Nephron (organoid): ENCODE data around the gene GDPD4.

ENCODE experiments used
- H3K27ac Mint-ChIP-seq, 3 experiments: 2 replicates each; pipeline ENCODE4 v1.8.0; 2020; ENCODE audit warnings: mixed read lengths in 3 of 3, mild to moderate bottlenecking in 2 of 3, moderate library complexity in 1 of 3
- H3K27me3 Mint-ChIP-seq: 2 replicates; pipeline ENCODE4 v1.8.0; 2021; ENCODE audit warnings: low read depth, mild to moderate bottlenecking, moderate library complexity, mixed read lengths
- H3K36me3 Mint-ChIP-seq: 2 replicates; pipeline ENCODE4 v1.8.0; 2020; ENCODE audit warnings: low read depth, mixed read lengths
- H3K4me1 Mint-ChIP-seq: 2 replicates; pipeline ENCODE4 v1.8.0; 2020; ENCODE audit warnings: mixed read lengths
- H3K4me3 Mint-ChIP-seq, 3 experiments: 2 replicates each; pipeline ENCODE4 v1.8.0; 2020; ENCODE audit warnings: mild to moderate bottlenecking in 3 of 3, mixed read lengths in 3 of 3, moderate library complexity in 2 of 3
- H3K9me3 Mint-ChIP-seq: 2 replicates; pipeline ENCODE4 v1.8.0; 2020; ENCODE audit warnings: mixed read lengths
- TF ChIP-seq, protein P1 (sequence below), 3 experiments: fragments of 200-600 bp; sonication (generic); IDR thresholded peaks; one replicate each; pipeline ENCODE4 v1.5.0; 2021; ENCODE audit warnings: antibody characterized with exemption in 3 of 3; ENCODE audit not compliant: unreplicated experiment in 3 of 3

Gene GDPD4

DNA sequence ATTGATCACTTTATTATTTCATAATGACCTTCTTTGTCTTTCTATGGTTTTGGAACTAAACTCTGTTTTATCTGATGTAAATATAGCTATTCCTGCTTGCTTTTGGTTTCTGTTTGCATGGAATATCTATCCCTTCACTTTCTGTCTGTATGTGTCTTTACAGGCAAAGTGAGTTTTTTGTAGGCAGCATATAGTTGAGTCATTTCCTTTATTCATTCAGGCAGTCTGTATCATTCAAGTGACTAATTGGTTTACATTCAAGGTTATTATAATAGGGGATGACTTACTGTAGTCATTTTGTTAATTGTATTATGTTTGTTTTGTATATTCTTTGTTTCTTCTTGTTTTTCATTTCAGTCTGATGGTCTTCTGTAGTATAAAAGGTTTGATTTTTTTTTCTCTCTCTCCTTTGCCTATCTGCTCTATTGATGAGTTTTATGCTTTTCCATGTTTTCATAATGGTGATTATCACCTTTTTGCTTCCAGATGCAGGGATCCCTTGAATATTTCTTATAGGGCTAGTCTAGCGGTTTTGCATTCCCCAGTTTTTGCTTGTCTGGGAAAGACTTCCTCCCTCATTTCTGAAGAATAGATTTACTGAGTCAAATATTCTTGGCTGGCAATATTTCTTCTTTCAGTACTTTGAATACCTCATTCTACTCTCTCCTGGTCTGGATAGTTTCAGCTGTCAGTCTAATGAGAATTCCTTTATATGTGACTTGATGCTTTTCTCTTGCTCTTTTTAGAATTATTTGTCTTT, 50.4 kb downstream of the GDPD4 start:
- Mint-ChIP-seq H3K27me3 (no peaks in the 10 kb centered on the region), H3K4me1 (no peaks in the 10 kb centered on the region), H3K27ac (no peak overlapping the region)

DNA sequence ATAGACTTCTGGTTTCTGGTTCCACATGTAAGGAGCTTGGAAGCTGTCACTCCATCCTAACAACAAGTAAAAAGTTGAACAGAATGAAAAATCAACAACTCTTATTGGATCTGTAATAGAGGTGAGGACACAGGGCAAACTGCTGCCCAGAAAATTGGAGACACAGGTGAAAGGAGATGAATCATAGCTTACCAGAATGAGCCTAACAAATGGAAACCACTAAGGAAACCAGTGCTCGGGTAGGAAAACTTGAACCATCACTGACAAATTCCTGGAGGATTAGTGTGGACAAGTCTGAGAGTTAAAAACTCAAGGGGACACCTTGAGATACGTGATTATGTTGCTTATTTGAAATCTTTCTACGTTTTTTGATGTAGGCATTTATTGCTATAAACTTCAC, 52.1 kb downstream of the GDPD4 start:
- TF ChIP-seq, protein P1, sequence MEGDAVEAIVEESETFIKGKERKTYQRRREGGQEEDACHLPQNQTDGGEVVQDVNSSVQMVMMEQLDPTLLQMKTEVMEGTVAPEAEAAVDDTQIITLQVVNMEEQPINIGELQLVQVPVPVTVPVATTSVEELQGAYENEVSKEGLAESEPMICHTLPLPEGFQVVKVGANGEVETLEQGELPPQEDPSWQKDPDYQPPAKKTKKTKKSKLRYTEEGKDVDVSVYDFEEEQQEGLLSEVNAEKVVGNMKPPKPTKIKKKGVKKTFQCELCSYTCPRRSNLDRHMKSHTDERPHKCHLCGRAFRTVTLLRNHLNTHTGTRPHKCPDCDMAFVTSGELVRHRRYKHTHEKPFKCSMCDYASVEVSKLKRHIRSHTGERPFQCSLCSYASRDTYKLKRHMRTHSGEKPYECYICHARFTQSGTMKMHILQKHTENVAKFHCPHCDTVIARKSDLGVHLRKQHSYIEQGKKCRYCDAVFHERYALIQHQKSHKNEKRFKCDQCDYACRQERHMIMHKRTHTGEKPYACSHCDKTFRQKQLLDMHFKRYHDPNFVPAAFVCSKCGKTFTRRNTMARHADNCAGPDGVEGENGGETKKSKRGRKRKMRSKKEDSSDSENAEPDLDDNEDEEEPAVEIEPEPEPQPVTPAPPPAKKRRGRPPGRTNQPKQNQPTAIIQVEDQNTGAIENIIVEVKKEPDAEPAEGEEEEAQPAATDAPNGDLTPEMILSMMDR (IDR thresholded peaks at IDR 0.05; ENCODE audit: unreplicated experiment in 3 of 3) = no peak
- Mint-ChIP-seq H3K36me3 (no peaks in the 10 kb centered on the region), H3K9me3 (peaks cover 10% of the 10 kb centered on the region), H3K27me3 (no peaks in the 10 kb centered on the region), H3K27ac (no peak overlapping the region), H3K4me1 (peaks cover 15% of the 10 kb centered on the region), H3K4me3 (no peak overlapping the region)

More for the DNA sequence above, 50.4 kb downstream of the GDPD4 start:
- TF ChIP-seq, protein P1 (IDR thresholded peaks at IDR 0.05; ENCODE audit: unreplicated experiment in 3 of 3) = no peak
- Mint-ChIP-seq H3K4me3 (no peak overlapping the region), H3K9me3 (peaks cover 10% of the 10 kb centered on the region), H3K36me3 (no peaks in the 10 kb centered on the region)

DNA sequence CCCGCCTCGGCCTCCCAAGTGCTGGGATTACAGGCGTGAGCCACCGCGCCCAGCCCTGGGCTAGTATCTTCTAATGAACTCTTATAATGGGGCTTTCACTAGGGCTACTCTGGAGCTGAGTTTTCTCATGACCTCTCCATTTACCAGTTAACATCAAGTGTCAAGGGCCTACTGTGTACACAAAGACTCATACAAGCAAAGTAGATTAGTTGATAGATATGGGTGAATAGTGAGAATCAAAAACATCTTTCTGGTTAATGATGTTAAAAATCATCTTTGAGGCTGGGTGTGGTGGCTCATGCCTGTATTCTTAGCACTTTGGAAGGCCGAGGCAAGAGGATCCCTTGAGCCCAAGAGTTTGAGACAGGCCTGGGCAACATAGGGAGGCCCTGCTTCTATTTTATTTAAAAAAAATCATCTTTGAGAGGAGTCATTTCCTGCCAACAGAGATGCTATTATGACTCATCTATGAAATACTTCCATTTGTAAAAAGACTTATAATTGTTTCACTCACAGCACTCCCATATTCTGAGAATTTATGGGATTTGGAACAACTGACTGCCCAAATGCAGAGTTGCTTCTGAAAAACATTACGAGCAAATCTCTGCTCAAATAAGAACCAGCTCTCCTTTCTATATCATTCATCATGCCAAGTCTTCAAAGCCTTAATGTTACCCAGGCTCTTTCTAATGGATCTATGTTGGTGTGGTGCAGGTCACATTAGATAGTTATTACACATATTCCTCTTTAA, 57.0 kb downstream of the GDPD4 start:
- H3K36me3 Mint-ChIP-seq = no peaks in the 10 kb centered on the region
- H3K27me3 Mint-ChIP-seq = no peaks in the 10 kb centered on the region
- H3K27ac Mint-ChIP-seq = peak overlapping the region; percentile 12 to 22 (median 20)
- H3K4me1 Mint-ChIP-seq = peaks cover 18% of the 10 kb centered on the region
- H3K4me3 Mint-ChIP-seq = no peak overlapping the region
- TF ChIP-seq, protein P1 (IDR thresholded peaks at IDR 0.05; ENCODE audit: unreplicated experiment in 3 of 3) = no peak
- peaks cover 6% of the 10 kb centered on the region for H3K9me3 Mint-ChIP-seq

DNA sequence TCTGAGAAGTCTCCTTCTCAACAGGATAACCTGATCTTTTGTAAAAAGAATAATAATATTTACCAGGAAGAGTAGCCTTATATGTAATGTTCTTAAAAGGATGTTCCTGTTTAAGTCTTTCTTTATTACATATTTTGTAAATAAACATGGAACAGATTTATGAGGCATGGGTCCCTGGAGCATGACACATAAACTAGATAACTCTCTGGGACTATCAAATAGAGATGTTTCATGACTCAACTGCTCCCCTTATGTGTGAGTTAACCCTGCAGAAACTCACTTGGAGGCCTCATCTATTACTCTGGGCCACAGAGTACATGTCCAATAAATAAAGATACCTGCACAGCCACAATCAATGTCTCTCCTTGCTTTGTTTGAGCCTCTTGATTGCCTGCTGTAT, 64.6 kb downstream of the GDPD4 start:
- TF ChIP-seq, protein P1 (IDR thresholded peaks at IDR 0.05; ENCODE audit: unreplicated experiment in 3 of 3) = no peak
- no peaks in the 10 kb centered on the region for H3K36me3 Mint-ChIP-seq
- H3K9me3 Mint-ChIP-seq = peaks cover 15% of the 10 kb centered on the region
- no peak overlapping the region for H3K27ac Mint-ChIP-seq
- H3K4me3 Mint-ChIP-seq = no peak overlapping the region
- H3K4me1 Mint-ChIP-seq = no peaks in the 10 kb centered on the region
- no peaks in the 10 kb centered on the region for H3K27me3 Mint-ChIP-seq

DNA sequence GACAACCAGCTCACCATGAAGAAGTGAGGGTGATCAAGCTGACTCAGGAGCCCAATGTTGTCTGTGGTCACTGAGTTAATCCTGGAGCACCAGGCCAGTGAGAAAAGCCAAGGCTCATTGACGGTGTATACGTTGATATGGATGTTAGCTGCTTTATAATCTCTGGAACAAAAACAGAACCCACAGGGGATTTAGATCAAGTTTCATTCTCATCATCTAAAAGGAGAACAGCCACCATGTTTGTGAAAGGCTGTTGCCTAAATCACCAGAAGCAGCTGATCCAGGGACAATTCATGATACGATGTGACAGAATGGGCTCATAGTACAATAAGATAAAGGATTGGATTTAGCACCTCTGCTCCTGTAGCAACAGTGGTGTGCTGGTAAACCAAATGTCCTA, 68.5 kb downstream of the GDPD4 start:
- TF ChIP-seq, protein P1 (IDR thresholded peaks at IDR 0.05; ENCODE audit: unreplicated experiment in 3 of 3) = no peak
- Mint-ChIP-seq H3K9me3 (no peaks in the 10 kb centered on the region), H3K36me3 (no peaks in the 10 kb centered on the region), H3K27me3 (peaks cover under 1% of the 10 kb centered on the region), H3K4me1 (no peaks in the 10 kb centered on the region), H3K27ac (no peak overlapping the region), H3K4me3 (no peak overlapping the region)
